H1 (cell line): Measurements from ENCODE around the gene ATG16L2.

Source experiments
- CEBPB ChIP-seq: IDR thresholded peaks from 2 replicates; pipeline ENCODE4 v1.6.1; 2012; ENCODE audit warnings: low read depth, low read length
- GTF2F1 ChIP-seq: IDR thresholded peaks from 2 replicates; pipeline ENCODE4 v1.6.1; 2012; ENCODE audit warnings: low read depth, low read length, improper control_type of control experiment, borderline replicate concordance
- POLR2A ChIP-seq, 2 experiments: IDR thresholded peaks; 1 replicate in 1 of 2; 2 replicates in 1 of 2; pipeline ENCODE4 v1.6.1; 2011; ENCODE audit warnings: low read depth in 2 of 2, low read length in 2 of 2, mild to moderate bottlenecking in 2 of 2; ENCODE audit errors: control extremely low read depth in 1 of 2
- POLR2AphosphoS5 ChIP-seq: IDR thresholded peaks from 2 replicates; pipeline ENCODE4 v1.6.1; 2011; ENCODE audit warnings: low read depth, low read length
- RAD21 ChIP-seq, 2 experiments: IDR thresholded peaks in 1 of 2; conservative IDR thresholded peaks in 1 of 2; 2 replicates each; pipeline ENCODE4 v1.6.1; 2011; ENCODE audit warnings: low read depth in 2 of 2, low read length in 2 of 2, improper control_type of control experiment in 1 of 2, inconsistent platforms in 1 of 2, mild to moderate bottlenecking in 1 of 2, moderate library complexity in 1 of 2
- RFX5 ChIP-seq: IDR thresholded peaks from 2 replicates; pipeline ENCODE4 v1.6.1; 2011; ENCODE audit warnings: low read depth, low read length, improper control_type of control experiment, borderline replicate concordance
- TEAD4 ChIP-seq: IDR thresholded peaks from 2 replicates; pipeline ENCODE4 v1.6.1; 2012; ENCODE audit warnings: low read depth, low read length, inconsistent platforms, mixed read lengths
- TF ChIP-seq, protein P1 (sequence below): IDR thresholded peaks from 2 replicates; pipeline ENCODE4 v1.6.1; 2012; ENCODE audit warnings: inconsistent platforms

DNA sequence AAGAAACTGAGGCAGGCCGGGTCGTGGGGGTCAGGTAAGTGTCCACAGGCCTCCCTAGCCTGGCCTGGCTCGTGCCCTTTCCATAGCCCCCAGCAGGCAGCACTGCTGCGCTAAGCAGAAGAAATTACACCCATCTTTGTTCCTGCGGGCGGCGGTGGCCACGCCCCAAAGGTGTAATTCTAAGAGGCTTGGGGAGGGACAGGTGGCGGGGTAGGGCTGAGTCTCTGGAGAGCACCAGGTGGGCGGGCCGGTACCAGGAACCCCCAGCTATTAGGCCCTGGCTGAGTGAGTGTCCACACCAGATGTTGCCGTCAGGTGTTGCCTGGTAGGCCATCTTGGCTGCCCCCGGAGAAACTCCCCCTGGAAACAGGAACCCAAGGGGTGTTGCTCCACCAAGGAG, 49.7 kb upstream of the ATG16L2 start:
- TF ChIP-seq POLR2A (IDR thresholded peaks at IDR 0.05; ENCODE audit: control extremely low read depth in 1 of 2, low read depth in 2 of 2, low read length in 2 of 2) (no peak), RAD21 (IDR thresholded peaks at IDR 0.05 in 1 of 2, conservative IDR thresholded peaks at IDR 0.05 in 1 of 2; ENCODE audit: low read depth in 2 of 2, low read length in 2 of 2) (peak; percentile 62 to 77), POLR2AphosphoS5 (no peak), CEBPB (0 out of 2 replicates have a peak, but pooled peaks have one; percentile 29), GTF2F1 (no peak), RFX5 (peak; percentile 59; the same call in 1 of the 2 replicates), TEAD4 (peak; percentile 16; the same call in 1 of the 2 replicates)
- TF ChIP-seq, protein P1, sequence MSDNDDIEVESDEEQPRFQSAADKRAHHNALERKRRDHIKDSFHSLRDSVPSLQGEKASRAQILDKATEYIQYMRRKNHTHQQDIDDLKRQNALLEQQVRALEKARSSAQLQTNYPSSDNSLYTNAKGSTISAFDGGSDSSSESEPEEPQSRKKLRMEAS, result no peak
